GM10266 (cell line): ENCODE measurements around the gene GBX1.

ENCODE experiments used
- DNase-seq: peaks from one replicate; pipeline ENCODE4 v3.0.0; 2012; ENCODE audit errors: extremely low spot score
- CTCF ChIP-seq: IDR thresholded peaks from 2 replicates; pipeline ENCODE4 v1.5.1; 2012; ENCODE audit warnings: mild to moderate bottlenecking, low read depth; ENCODE audit not compliant: control insufficient read depth, insufficient read depth; ENCODE audit errors: missing control alignments

GBX1 gene

DNA sequence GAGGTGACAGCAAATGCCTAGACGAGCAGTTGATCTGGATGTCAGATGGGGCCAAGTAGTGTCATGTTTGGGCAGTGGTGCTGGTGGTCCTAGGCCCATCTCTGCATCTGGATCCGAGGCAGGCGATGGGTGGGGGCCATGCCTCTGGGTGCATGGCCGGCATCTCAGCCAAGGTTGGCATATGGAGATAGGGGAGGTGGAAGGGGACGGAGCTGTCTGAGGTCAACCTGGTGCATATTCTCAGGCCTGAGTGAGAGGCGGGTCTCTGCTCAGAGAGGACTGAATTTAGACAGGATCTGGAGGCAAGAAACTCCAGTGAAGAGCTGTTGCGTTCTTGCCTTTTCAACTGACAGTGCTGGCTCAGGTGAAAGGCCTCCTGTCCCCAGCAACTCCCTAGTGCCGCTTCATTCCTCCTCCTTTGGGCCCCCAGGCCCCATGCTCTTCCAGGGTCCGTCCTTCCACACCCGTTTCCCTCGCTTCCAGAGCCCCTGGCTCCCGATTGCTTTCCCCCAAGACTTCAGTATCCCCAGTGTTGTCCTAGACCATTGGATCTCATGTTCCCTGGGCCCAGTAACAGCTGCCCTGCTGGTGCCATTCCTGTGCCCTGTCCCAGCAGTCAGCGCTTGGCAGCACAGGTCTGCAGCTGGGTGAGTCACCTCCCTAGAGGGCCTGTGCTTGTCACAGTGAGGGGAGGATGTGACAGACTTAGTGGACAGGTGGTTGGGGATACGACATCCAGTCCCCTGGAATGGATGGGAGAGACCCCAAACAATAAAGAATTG, 32.6 kb downstream of the GBX1 start:
- peak; percentile 25 for DNase-seq

GRCh38 chr7:151133986-151134742, 33.3 kb downstream of the GBX1 start:
- no peak for TF ChIP-seq CTCF
- DNase-seq, result no peak

More for the DNA sequence above, 32.6 kb downstream of the GBX1 start:
- TF ChIP-seq CTCF, result no peak

GRCh38 chr7:151133266-151133985, 34.1 kb downstream of the GBX1 start:
- no peak for DNase-seq
- TF ChIP-seq CTCF, result no peak

DNA sequence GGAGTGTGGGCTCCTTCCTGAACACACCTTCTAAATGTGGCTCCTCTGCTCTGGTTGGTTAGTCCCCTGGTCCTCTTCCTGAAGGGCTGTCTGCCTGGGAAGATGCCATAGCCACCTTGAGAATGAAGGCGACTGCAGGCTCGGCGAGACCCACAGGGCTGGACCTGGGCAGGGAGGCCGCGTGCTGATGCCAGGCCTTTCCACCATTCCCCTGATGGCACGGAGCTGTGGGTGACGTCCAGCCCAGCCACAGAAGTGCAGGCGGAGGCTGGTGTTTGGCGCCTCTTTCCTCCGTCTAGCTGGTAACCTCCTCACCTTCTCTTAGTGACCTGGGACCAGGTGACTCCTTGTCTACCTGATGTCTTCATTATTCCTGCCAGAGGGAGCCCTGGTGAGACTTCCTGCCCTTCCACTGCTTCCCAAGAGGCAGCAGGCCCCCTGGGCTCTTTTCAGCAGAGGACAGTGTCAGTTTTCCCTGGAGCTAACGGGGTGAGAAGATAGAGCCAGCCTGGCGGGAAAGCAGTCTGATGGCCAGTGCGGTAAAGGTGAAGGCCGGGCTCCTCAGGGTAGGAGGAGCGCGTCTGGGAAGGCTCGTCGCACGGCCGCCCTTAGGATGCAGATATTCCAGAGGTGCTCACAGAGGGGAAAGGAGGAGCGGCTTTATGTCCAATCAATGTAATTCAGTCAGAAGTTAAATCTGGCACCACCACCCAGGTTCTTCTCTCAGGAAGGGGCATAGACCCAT, 34.9 kb downstream of the GBX1 start:
- TF ChIP-seq CTCF, result no peak
- no peak for DNase-seq

GRCh38 chr7:151131592-151132293, 35.8 kb downstream of the GBX1 start:
- DNase-seq, result no peak
- TF ChIP-seq CTCF, result no peak

- no peak for TF ChIP-seq CTCF
- DNase-seq, result no peak
These were observed 36.3 kb downstream of the GBX1 start for GRCh38 chr7:151131224-151131591.
